GM21367 (cell line): Measurements from ENCODE around the gene ZNF611.
"Not testable (repeated sequence)": the region's sequence is repeated elsewhere in the genome, so short reads cannot be mapped to it uniquely, and the experiment has no call there.

Experiments used
- ATAC-seq: cut with Tn5 transposase; IDR thresholded peaks from one replicate; pipeline ENCODE4 v1.9.1; 2021; ENCODE audit not compliant: unreplicated experiment

ZNF611 gene

GRCh38 chr19:52687684-52688083 lies 47.2 kb downstream of the ZNF611 start:
- no peak for ATAC-seq

- ATAC-seq, result no peak
Measured at GRCh38 chr19:52685811-52686210, 49.0 kb downstream of the ZNF611 start.

- not testable (repeated sequence) for ATAC-seq
Measured at GRCh38 chr19:52681216-52681615, 53.6 kb downstream of the ZNF611 start.

GRCh38 chr19:52679598-52679997 lies 55.2 kb downstream of the ZNF611 start:
- no peak for ATAC-seq

GRCh38 chr19:52675239-52675638 lies 59.6 kb downstream of the ZNF611 start:
- not testable (repeated sequence) for ATAC-seq

- no peak for ATAC-seq
Measured at GRCh38 chr19:52673014-52673413, 61.8 kb downstream of the ZNF611 start.

GRCh38 chr19:52670046-52670445 lies 64.8 kb downstream of the ZNF611 start:
- ATAC-seq, result no peak

GRCh38 chr19:52669586-52669985 lies 65.3 kb downstream of the ZNF611 start:
- no peak for ATAC-seq

- no peak for ATAC-seq
Measured at GRCh38 chr19:52667972-52668371, 66.9 kb downstream of the ZNF611 start.

- ATAC-seq, result no peak
Measured at GRCh38 chr19:52666506-52666905, 68.3 kb downstream of the ZNF611 start.

- ATAC-seq, result no peak
Measured at GRCh38 chr19:52665529-52665928, 69.3 kb downstream of the ZNF611 start.

- ATAC-seq, result no peak
Measured at GRCh38 chr19:52665027-52665426, 69.8 kb downstream of the ZNF611 start.

GRCh38 chr19:52664461-52664860 lies 70.4 kb downstream of the ZNF611 start:
- ATAC-seq, result no peak

GRCh38 chr19:52662631-52663030 lies 72.2 kb downstream of the ZNF611 start:
- ATAC-seq, result no peak

GRCh38 chr19:52660981-52661380 lies 73.9 kb downstream of the ZNF611 start:
- no peak for ATAC-seq

GRCh38 chr19:52659013-52659412 lies 75.8 kb downstream of the ZNF611 start:
- no peak for ATAC-seq

GRCh38 chr19:52658595-52658994 lies 76.2 kb downstream of the ZNF611 start:
- no peak for ATAC-seq

- no peak for ATAC-seq
Measured at GRCh38 chr19:52653161-52653560, 81.7 kb downstream of the ZNF611 start.
